Upper lobe of left lung (tissue), 6 donors: Measurements from ENCODE around the gene TLCD4. TPM values are rescaled to one million over a fixed set of nuclear protein-coding genes. Genes with fewer than 3 reads are reported as not detected.

ENCODE experiments used
- ATAC-seq, 2 donors: fragments of 200-7000 bp; cut with Tn5 transposase; one replicate each; pipeline ENCODE4 v1.9.1; 2022; ENCODE audit warnings: mild to moderate bottlenecking in 2 of 2, moderate library complexity in 2 of 2; ENCODE audit not compliant: low FRiP score in 2 of 2
- DNase-seq, 2 donors: peaks; one replicate each; pipeline ENCODE4 v3.0.0-alpha.2; 2019 to 2020
- H3K27ac ChIP-seq, 4 donors: fragments of 200-600 bp; sonication (generic); one replicate each; pipeline ENCODE4 v1.5.1; 2016 to 2019
- H3K27me3 ChIP-seq, 4 donors: fragments of 200-600 bp; sonication (generic); one replicate each; pipeline ENCODE4 v1.5.1; 2017 to 2019
- H3K36me3 ChIP-seq, 4 donors: fragments of 200-600 bp; sonication (generic); one replicate each; pipeline ENCODE4 v1.5.1; 2016 to 2019
- H3K4me1 ChIP-seq, 4 donors: fragments of 200-600 bp; sonication (generic); one replicate each; pipeline ENCODE4 v1.5.1; 2018 to 2019
- H3K4me3 ChIP-seq, 4 donors: fragments of 200-600 bp; sonication (generic); one replicate each; pipeline ENCODE4 v1.5.1; 2017 to 2019; ENCODE audit warnings: mild to moderate bottlenecking in 2 of 4, moderate library complexity in 1 of 4
- H3K9me3 ChIP-seq, 4 donors: fragments of 200-600 bp; sonication (generic); one replicate each; pipeline ENCODE4 v1.5.1; 2018 to 2019
- EP300 ChIP-seq, 4 donors: sonication (generic); formaldehyde crosslinking; IDR thresholded peaks; one replicate each; pipeline ENCODE4 v1.5.1; 2017; ENCODE audit warnings: antibody characterized with exemption in 4 of 4, control low read depth in 2 of 4
- POLR2A ChIP-seq, 4 donors: fragments of 450-650 bp; IDR thresholded peaks; one replicate each; pipeline ENCODE4 v1.5.1; 2016 to 2017; ENCODE audit warnings: antibody characterized with exemption in 4 of 4, mild to moderate bottlenecking in 2 of 4
- POLR2AphosphoS5 ChIP-seq, 2 donors: sonication (generic); formaldehyde crosslinking; IDR thresholded peaks; one replicate each; pipeline ENCODE4 v1.5.1; 2017; ENCODE audit warnings: antibody characterized with exemption in 2 of 2
- WGBS, 2 donors: methylation state at CpG; one replicate each; pipeline ENCODE4 v1.1.5; 2017 to 2018; 5-methylcytosine and 5-hydroxymethylcytosine counted together
- total RNA-seq, 6 donors: library from RNA; depleted of rRNA in 4 of 6; stranded (reverse); fragments of >200 nt in 4 of 6; gene quantifications; one replicate each; pipeline versions ENCODE4 v1.1.0 to v1.2.1, GENCODE V29; 2016 to 2021
- TF ChIP-seq, protein P1 (sequence below), 6 experiments: fragments of 450-650 bp in 4 of 6; fragments of 200-600 bp in 2 of 6; sonication (generic) in 2 of 6; IDR thresholded peaks; one replicate each; pipeline ENCODE4 v1.5.1; 2016 to 2019; ENCODE audit warnings: antibody characterized with exemption in 6 of 6
- donor health status: DM: no; HTN: no; CAD: no; lungs with moderate emphysema.
- donor health status: DM: no; HTN: yes; CAD: no; lungs with severe emphysema.

The TLCD4 gene
- total RNA-seq, 6 donors from 2014 or later = 1.8 to 19.5 (median 8.2) TPM

DNA sequence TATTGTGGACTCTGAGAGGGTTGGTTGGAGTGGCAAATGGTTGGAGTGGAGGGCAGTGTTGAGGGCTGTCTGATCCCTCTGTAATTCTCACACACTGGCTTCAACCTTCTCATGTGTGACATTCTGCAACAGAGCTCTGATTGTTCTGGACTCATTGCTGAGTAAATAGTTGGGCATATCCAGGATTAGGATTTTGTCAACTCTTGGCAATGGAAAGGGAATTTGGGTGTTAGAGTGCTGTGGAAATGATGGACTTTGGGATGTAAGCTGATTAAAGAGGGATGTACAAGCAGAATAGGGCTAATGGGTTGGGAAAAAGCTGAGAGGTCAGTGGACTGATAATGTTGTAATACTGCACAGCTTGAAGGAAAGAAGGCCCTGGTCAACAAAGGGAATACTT is 16.5 kb downstream of the TLCD4 start:
- Histone ChIP-seq H3K4me1 (no peaks in the 10 kb centered on the region), H3K27ac (no peak overlapping the region), H3K36me3 (no peaks in the 10 kb centered on the region), H3K27me3 (no peaks in the 10 kb centered on the region), H3K4me3 (no peak overlapping the region), H3K9me3 (no peaks in the 10 kb centered on the region)
- no peak for TF ChIP-seq POLR2A (IDR thresholded peaks at IDR 0.05)
- no peak for TF ChIP-seq POLR2AphosphoS5 (IDR thresholded peaks at IDR 0.05)
- TF ChIP-seq, protein P1, sequence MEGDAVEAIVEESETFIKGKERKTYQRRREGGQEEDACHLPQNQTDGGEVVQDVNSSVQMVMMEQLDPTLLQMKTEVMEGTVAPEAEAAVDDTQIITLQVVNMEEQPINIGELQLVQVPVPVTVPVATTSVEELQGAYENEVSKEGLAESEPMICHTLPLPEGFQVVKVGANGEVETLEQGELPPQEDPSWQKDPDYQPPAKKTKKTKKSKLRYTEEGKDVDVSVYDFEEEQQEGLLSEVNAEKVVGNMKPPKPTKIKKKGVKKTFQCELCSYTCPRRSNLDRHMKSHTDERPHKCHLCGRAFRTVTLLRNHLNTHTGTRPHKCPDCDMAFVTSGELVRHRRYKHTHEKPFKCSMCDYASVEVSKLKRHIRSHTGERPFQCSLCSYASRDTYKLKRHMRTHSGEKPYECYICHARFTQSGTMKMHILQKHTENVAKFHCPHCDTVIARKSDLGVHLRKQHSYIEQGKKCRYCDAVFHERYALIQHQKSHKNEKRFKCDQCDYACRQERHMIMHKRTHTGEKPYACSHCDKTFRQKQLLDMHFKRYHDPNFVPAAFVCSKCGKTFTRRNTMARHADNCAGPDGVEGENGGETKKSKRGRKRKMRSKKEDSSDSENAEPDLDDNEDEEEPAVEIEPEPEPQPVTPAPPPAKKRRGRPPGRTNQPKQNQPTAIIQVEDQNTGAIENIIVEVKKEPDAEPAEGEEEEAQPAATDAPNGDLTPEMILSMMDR (IDR thresholded peaks at IDR 0.05) = no peak
- TF ChIP-seq EP300 (IDR thresholded peaks at IDR 0.05) = no peak
- no peak for ATAC-seq
- DNase-seq = no peak

DNA sequence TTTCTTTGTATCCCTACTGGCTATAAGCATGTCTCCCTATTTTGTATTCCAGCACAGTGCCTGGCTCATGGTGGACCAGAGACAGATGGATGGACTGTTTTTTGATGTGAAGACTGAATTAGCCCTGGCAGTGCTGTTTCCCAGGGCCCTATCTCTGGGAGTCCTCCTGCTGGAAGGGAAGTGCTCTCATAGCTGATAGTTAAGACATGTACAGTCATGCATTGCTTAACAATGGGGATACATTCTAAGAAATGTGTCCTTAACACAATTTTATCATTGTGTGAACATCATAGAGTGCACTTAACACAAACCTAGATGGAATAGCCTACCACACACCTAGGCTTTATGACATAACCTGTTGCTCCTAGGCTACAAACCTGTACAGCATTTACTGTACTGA is 21.1 kb downstream of the TLCD4 start:
- H3K4me3 ChIP-seq = no peak overlapping the region
- no peaks in the 10 kb centered on the region for H3K4me1 ChIP-seq
- no peaks in the 10 kb centered on the region for H3K9me3 ChIP-seq
- DNase-seq (no peak), ATAC-seq (no peak)
- no peaks in the 10 kb centered on the region for H3K36me3 ChIP-seq
- no peak for TF ChIP-seq EP300 (IDR thresholded peaks at IDR 0.05)
- TF ChIP-seq, protein P1 (IDR thresholded peaks at IDR 0.05) = no peak
- TF ChIP-seq POLR2AphosphoS5 (IDR thresholded peaks at IDR 0.05) = no peak
- no peak for TF ChIP-seq POLR2A (IDR thresholded peaks at IDR 0.05)
- H3K27me3 ChIP-seq = no peaks in the 10 kb centered on the region
- no peak overlapping the region for H3K27ac ChIP-seq

DNA sequence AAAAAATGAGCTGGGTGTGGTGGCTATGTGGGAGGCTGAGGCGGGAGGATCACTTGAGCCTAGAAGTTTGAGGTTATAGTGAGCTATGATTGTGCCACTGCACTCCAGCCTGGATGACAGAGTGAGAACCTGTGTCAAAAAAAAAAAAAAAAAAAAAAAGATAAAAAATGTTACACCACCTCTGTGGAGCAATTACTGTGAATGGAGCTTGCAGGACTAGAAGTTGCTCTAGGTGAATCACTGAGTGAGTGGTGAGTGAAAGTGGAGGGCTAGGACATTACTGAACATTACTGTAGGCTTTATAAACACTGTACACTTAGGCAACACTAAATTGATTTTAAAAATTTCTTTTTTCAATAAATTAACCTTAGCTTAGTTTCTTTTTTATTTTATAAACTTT is 21.9 kb downstream of the TLCD4 start:
- no peak overlapping the region for H3K27ac ChIP-seq
- no peaks in the 10 kb centered on the region for H3K27me3 ChIP-seq
- ATAC-seq (no peak), DNase-seq (no peak)
- H3K4me3 ChIP-seq = no peak overlapping the region
- TF ChIP-seq POLR2AphosphoS5 (IDR thresholded peaks at IDR 0.05) = no peak
- TF ChIP-seq, protein P1 (IDR thresholded peaks at IDR 0.05) = no peak
- TF ChIP-seq POLR2A (IDR thresholded peaks at IDR 0.05) = no peak
- no peak for TF ChIP-seq EP300 (IDR thresholded peaks at IDR 0.05)
- no peaks in the 10 kb centered on the region for H3K9me3 ChIP-seq
- H3K4me1 ChIP-seq = no peaks in the 10 kb centered on the region
- H3K36me3 ChIP-seq = no peaks in the 10 kb centered on the region
- WGBS, 2 donors = 0 to 93% methylated on average over 1 of the region's 1 CpG

DNA sequence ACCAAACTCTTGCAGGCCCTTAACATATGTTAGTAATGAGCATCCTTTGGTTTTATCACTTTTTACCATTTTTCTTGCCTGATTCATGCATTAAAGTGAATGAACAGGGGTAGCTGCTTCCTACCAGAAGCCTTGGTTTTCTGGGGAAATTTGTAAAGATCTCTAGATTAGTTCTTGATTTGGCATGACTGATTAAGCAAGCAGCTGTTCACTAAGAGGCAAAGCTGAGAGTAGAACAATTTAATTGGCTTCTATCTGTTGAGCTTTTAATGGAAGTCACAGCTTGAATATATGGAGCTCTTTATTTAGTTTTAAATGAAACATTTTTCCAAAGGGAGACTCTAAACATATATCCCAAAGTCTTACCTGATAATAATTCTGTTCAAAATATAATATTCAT is 23.6 kb downstream of the TLCD4 start:
- DNase-seq (no peak), ATAC-seq (no peak)
- TF ChIP-seq EP300 (IDR thresholded peaks at IDR 0.05) (no peak), POLR2AphosphoS5 (IDR thresholded peaks at IDR 0.05) (no peak)
- TF ChIP-seq, protein P1 (IDR thresholded peaks at IDR 0.05) = no peak
- Histone ChIP-seq H3K4me1 (no peaks in the 10 kb centered on the region), H3K4me3 (no peak overlapping the region), H3K27me3 (no peaks in the 10 kb centered on the region), H3K27ac (no peak overlapping the region), H3K9me3 (no peaks in the 10 kb centered on the region), H3K36me3 (no peaks in the 10 kb centered on the region)

DNA sequence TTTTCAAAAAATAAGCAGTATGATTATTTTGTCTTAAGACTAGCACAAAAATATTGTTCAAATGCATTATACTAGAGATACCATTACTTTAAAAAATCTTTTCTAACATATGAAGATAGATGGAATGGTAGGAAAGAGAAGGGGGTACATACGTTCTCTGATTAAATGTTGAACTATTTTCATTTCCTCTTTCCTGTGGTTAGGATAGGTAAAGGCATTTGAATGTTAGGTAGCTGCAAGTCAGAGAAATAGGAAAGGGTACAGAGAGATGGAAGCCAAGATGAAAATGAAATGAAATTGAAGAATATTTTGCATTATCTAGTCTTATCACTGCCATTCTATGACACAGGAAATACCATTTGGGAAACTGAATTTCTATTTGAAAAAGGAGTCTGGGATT is 28.3 kb downstream of the TLCD4 start:
- H3K4me1 ChIP-seq = no peaks in the 10 kb centered on the region
- 70 to 74% methylated on average over 1 of the region's 1 CpG for WGBS, 2 donors
- H3K4me3 ChIP-seq = no peak overlapping the region
- DNase-seq = no peak
- H3K36me3 ChIP-seq = no peaks in the 10 kb centered on the region
- ATAC-seq = no peak
- H3K27me3 ChIP-seq = no peaks in the 10 kb centered on the region
- H3K27ac ChIP-seq = no peak overlapping the region
- no peak for TF ChIP-seq POLR2AphosphoS5 (IDR thresholded peaks at IDR 0.05)
- no peak for TF ChIP-seq EP300 (IDR thresholded peaks at IDR 0.05)
- TF ChIP-seq, protein P1 (IDR thresholded peaks at IDR 0.05) = no peak
- H3K9me3 ChIP-seq = no peaks in the 10 kb centered on the region
